HG02623 (cell line): ENCODE results near the gene KCNQ1OT1.

Source experiments
- ATAC-seq: cut with Tn5 transposase; IDR thresholded peaks from one replicate; pipeline ENCODE4 v1.9.1; 2021; ENCODE audit warnings: moderate library complexity; ENCODE audit not compliant: unreplicated experiment

Gene KCNQ1OT1

GRCh38 chr11:2584812-2585565 is 114.8 kb downstream of the KCNQ1OT1 start:
- no peak for ATAC-seq

- ATAC-seq, result no peak
These were observed 115.4 kb downstream of the KCNQ1OT1 start for GRCh38 chr11:2584434-2584811.

DNA sequence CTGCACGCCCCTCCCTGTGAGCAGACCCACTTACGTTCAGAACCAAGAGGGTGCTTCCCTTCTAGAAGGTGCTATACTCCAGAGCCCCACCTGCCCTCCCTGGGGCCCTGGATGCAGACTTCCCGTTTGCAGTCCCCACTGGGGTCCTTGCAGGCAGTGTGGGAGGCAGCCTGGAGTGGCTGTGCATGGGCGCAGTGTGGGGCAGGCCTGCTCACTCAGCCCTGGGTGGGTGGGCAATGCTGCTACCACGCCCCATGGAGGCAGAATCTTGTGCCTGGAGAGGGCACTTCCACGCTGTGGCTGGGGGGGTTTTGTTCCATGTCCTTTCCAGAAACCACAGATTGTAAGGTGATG is 116.2 kb downstream of the KCNQ1OT1 start:
- no peak for ATAC-seq

DNA sequence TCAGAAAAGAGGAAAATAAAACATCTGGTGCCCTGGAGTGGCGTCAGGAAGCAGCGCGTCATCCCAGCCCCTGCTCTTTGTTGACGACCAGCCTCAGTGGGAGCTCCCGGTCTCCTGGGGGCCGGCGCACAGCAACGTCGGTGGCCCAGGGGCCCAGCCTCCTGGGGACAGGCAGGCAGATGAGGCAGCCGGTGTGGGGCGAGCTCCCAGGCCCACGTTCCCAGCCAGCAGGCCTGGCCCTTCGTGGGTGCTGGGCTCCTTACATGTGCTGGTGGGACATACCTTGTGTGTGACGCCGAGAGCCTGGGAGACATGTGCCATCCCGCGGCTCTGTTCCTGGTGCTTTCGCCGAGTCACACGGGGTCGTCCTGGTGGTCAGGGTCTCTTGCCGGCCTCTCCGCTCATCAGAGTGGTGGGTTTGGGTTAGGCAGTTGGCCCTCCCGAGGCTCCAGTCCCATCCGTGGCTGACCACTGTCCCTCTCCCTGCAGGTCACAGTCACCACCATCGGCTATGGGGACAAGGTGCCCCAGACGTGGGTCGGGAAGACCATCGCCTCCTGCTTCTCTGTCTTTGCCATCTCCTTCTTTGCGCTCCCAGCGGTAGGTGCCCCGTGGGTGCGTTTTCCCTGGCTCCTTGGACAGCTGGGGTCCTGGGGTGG is 116.7 kb downstream of the KCNQ1OT1 start:
- ATAC-seq, result no peak

GRCh38 chr11:2582351-2582945 is 117.3 kb downstream of the KCNQ1OT1 start:
- no peak for ATAC-seq

DNA sequence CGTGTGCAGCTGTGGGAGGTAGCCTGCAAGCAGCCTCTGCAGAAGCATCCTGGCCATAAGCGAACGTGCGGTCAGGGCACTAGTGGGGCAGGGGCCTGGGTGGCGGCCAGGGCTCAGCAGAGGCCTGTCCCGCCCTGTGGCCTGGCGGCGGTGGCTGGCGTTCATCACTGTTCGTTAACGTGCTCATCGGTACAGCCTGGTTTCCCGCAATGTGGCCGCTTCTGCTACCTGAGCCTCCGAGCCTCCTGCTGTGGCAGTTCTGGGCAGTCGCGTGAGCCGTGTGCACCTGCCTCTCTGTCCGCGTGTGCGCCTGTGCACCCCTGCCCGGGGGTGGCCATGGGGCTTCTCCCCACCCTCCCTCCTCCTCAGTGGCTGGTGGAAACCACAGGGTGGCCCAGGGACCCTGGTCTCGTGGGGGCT is 117.9 kb downstream of the KCNQ1OT1 start:
- ATAC-seq, result no peak

DNA sequence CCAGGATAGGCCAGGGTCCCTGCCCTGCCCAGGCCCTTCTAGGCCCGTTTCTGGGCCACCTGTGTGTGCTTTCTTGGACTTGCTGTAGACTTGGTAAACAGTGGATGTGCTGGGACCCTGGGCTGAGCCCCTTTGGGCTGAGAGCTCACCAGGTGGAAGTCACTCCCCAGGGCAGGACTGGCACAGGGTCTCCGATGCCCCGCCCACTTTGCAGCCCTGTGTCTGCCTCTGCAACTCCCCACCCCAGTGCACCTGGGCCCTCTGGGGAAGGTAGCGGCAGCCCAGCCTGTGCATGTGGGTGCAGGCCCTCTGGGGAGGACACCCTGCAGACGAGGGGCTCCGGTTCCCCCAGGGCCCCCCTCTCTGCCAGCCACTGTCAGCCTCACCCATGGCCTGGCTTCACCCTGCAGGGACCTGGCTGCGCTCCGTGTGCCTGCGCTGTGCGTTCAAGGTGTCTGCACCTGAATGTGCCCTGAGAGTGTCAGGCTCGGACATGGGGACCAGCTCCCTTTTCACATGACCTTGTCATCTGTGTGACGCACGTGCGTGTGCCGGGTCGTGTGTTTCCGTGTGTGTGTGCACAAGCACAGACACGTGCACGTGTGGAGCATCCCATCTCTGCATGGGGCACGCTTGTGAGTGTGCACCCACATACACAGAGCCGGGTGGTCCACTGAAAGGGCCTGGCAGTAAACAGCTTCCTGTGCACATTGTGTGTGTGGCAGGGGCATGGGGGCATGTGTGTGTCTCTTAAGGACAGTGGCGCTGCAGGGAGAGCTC is 118.5 kb downstream of the KCNQ1OT1 start:
- no peak for ATAC-seq

GRCh38 chr11:2580571-2581001 is 119.2 kb downstream of the KCNQ1OT1 start:
- no peak for ATAC-seq

GRCh38 chr11:2580061-2580421 is 119.8 kb downstream of the KCNQ1OT1 start:
- ATAC-seq, result no peak

GRCh38 chr11:2579315-2580060 is 120.3 kb downstream of the KCNQ1OT1 start:
- ATAC-seq, result no peak

DNA sequence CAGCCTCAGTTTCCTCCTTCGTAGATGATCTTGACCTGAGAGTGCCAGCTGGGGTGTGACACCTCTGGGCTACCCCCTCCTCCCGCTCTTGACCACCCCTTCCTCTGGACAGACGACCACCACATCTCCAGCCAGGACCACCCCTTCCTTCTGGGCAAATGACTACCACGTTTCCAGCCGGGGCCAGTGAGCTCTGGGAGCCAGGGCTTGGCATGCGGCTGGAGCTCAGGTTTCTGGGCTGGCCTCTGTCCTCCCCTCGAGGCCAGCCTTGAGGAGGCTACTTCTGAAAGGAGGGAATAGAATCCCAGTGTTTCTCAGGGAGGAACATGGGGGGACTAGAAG is 120.9 kb downstream of the KCNQ1OT1 start:
- no peak for ATAC-seq

- ATAC-seq, result no peak
These were observed 121.5 kb downstream of the KCNQ1OT1 start for GRCh38 chr11:2577991-2578928.

- no peak for ATAC-seq
These were observed 122.5 kb downstream of the KCNQ1OT1 start for GRCh38 chr11:2577031-2577990.

DNA sequence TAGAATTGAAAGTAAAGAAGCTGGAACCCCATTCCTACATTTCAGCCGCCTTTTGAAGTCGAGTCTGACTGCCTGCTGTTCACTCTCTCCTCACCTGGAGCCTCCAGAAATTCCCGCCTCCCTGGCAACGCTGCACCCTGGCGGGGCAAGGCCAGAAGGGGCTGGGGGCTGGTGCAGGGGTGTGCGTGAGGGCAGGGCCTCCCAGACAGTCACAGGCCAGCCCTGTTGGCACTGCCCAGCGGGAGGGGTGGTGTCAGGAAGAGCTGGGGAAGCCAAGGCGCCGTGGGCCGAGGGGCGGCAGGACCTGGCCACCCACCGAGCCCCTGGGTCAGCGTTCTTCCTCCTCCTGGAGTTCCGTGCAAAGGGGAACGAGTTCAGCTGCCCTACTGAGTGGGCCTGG is 123.2 kb downstream of the KCNQ1OT1 start:
- ATAC-seq, result no peak

GRCh38 chr11:2576111-2576510 is 123.7 kb downstream of the KCNQ1OT1 start:
- no peak for ATAC-seq

DNA sequence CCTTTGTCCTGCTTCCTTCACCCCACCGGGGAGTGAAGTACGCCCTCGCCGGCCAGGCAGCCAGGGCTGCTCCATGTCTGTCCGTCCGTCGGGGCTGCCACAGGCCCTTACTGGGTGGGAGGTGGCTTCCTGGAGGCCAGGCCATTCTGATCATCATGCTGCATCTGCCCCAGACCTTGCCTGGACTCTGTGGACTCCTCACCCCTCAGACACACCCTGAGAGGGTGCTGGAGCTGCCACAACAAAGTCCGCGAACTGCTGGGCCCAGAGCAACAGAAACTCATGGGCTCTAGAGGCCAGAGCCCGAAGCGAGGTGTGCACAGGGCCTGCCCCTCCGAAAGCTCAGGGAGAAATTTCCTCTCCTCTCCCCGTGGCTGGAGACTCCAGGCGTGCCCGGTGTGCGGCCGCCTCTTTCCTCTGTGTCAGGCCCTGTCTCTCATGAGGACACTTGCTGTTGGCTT is 124.2 kb downstream of the KCNQ1OT1 start:
- no peak for ATAC-seq

GRCh38 chr11:2574553-2575535 is 125.0 kb downstream of the KCNQ1OT1 start:
- no peak for ATAC-seq
